NCI-H526 (cell line): Measurements from ENCODE around the gene MAEA.
"Not testable (repeated sequence)": the region's sequence is repeated elsewhere in the genome, so short reads cannot be mapped to it uniquely, and the experiment has no call there.

Experiments used
- DNase-seq, 2 experiments: peaks; one replicate each; lab custom pipeline; 2025; lab: John Stamatoyannopoulos, UW

MAEA gene

DNA sequence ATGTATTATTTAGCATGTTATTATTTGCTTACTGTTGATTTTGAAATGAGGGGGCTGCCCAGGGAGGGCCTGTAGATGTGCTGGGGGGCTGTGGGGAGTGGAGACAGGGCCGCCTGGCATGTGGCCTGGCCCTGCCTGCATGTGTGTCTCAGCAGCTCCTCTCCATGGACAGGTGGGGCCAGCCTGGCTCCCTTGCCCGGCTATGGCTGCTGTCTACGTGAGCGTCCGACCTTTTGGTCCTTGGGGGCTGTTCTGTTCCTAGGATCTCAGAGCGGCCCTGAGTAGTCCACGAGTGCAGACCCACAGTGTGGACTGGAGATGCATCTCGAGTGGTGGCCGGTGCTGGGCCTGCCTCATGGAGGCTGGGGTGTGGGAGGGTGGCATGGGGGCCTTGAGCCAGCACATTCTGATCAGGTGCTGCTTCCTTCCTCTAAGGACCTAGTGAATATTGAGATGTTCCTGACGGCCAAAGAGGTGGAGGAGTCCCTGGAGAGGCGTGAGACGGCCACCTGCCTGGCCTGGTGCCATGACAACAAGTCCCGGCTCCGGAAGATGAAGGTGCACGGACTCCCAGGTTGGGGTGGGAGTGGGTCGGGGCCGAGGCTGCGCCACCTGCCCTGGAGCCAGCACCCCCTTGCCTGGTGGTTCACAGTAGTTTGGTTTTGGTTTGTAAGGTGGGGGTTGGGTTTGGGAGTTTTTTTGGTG lies 32.4 kb downstream of the MAEA start:
- DNase-seq = no peak

DNA sequence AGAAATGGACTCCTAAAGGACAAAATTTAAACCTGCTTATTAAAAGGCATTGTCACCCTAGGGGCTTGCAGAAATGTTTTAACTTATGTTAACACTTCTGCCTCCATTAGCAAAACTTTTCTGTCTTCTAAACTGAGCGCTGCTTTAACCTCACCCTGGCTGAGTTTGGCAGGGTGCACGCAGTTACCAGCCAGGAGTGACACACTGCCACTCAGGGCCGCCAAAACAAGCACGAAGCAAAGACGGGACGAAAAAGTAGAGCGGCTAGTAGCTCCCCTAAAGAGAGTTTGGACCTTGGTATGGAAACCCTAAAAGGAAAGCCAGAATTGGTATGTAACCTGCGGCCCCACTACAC lies 33.6 kb downstream of the MAEA start:
- no peak for DNase-seq

DNA sequence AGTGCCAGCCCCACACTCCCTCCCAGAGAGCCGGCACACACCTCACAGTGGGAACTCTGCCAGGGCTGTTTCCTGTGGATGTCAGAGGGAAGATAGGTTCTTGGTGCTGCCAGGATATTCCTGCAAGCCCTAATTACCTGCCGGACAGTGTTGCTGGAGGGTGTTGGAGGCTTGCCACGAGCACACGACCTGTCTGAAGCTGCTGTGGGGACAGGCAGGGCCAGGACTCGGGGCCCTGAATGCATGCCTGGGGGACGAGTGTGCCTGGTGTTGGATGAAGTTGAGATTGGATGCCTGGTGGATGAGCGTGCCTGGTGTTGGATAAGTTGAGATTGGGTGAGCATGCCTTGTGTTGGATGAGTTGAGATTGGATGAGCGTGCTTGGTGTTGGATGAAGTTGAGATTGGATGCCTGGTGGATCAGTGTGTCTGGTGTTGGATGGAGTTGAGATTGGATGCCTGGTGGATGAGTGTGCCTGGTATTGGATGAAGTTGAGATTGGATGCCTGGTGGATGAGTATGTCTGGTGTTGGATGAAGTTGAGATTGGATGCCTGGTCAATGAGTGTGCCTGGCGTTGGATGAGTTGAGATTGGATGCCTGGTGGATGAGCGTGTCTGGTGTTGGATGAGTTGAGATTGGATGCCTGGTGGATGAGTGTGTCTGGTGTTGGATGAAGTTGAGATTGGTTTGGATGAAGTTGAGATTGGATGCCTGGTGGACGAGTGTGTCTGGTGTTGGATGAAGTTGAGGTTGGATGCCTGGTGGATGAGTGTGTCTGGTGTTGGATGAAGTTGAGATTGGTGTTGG lies 34.1 kb downstream of the MAEA start:
- DNase-seq = no peak

DNA sequence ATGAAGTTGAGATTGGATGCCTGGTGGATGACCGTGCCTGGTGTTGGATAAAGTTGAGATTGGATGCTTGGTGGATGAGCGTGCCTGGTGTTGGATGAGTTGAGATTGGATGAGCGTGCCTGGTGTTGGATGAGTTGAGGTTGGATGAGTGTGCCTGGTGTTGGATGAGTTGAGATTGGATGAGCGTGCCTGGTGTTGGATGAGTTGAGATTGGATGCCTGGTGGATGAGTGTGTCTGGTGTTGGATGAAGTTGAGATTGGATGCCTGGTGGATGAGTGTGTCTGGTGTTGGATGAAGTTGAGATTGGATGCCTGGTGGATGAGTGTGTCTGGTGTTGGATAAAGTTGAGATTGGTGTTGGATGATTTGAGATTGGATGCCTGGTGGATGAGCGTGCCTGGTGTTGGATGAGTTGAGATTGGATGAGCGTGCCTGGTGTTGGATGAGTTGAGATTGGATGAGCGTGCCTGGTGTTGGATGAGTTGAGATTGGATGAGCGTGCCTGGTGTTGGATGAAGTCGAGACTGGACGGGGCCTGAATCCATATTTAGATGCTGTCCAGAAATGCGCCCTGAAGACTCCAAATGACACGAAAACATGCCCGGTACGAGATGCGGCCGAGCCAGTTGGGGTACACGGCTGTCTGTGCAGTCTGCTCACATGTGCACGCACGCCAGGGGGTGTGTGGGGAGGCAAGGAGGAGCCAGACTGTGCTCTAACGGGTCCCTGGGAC lies 34.9 kb downstream of the MAEA start:
- not testable (repeated sequence) for DNase-seq

DNA sequence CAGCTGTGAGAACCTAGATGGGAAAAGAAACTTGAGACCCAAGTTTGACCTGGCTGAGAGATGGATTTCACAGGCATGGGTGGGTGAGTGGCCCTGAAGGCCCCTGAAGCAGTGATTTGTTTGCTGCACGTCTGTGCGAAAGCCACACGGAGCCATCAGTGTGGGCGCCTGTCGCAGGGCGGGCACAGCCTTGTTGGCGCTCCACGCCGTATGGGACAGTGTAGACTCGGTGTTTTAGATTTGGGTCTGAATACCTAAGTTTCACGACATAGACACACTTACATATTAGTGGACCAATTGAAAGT lies 35.4 kb downstream of the MAEA start:
- no peak for DNase-seq

DNA sequence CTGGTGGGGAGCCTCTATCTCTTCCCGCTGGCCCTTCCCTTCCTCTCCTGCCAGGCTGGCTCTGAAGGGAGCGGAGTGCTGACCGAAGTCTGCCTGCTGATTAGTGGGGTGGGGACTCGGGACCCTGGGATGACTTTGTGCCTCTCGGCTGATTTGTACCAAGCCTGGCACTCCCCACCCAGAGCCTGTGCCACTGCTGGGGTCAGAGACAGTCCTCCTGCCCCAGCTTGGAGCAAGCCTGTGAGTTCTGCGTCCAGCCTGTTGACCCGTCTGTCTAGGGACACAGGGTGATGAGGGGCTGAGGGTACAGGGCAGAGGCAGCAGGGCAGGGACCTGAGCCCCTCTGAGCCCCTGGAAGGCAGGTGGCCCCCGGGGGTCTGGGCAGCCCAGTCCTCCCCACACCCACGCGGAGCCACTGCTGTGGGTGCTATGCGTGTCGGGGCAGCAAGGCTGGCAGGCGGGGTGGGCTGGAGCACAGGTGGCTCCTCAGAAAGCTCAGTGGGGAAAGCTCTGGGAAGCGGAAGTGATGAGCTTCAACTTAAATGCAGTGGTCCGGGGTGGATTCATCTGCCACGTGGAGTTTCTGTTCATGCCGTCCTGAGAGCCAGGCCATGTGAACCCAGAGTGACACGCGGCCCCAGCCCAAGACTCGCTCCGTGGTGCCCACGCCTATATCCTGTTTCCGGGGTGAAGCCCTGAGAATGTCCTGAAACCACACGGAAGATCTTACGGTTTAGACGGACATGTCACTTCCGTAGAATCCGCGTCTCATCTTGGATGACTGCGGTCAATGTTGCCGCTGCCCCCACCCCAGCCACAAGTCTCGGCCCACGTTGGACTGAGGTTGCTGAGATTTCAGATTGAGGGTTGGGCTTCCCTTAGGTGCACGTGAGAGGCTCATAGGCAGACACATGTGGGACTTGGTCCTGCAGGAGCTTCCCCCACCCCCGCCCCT lies 36.3 kb downstream of the MAEA start:
- no peak for DNase-seq

DNA sequence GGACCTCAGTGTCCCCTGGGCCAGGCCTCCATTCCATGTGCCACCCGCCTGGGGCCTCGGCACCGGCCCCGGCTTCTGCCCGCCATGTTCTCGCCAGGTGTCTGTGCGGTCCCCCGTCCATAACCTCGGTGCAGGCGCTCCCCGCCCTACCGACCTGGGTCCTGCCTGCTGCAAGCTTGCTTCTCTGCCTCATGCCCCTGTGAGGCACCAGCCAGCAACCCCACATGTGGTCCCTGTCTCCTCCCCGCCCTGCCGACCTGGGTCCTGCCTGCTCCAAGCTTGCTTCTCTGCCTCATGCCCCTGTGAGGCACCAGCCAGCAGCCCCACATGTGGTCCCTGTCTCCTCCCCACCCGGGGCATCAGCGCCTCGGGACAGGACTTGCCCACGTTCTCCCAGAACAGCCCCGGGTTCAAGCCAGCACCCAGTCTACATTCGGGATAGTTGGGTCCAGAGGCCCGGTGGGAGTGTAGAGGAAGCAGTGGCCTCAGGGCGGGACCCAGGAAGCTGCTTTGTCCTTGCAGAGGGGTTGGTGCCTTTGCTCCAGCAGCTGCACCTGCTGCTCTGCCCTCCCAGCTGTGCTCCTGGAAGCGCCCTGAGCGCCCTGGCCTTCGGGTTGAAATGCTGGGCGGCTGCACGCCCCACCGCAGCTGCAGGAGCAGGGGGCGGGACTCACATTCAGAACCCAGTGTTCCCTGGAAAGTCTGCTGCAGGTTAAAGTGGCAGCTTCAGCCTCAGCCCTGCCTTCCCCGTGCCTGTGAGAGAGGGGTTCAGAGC lies 37.2 kb downstream of the MAEA start:
- DNase-seq = no peak

DNA sequence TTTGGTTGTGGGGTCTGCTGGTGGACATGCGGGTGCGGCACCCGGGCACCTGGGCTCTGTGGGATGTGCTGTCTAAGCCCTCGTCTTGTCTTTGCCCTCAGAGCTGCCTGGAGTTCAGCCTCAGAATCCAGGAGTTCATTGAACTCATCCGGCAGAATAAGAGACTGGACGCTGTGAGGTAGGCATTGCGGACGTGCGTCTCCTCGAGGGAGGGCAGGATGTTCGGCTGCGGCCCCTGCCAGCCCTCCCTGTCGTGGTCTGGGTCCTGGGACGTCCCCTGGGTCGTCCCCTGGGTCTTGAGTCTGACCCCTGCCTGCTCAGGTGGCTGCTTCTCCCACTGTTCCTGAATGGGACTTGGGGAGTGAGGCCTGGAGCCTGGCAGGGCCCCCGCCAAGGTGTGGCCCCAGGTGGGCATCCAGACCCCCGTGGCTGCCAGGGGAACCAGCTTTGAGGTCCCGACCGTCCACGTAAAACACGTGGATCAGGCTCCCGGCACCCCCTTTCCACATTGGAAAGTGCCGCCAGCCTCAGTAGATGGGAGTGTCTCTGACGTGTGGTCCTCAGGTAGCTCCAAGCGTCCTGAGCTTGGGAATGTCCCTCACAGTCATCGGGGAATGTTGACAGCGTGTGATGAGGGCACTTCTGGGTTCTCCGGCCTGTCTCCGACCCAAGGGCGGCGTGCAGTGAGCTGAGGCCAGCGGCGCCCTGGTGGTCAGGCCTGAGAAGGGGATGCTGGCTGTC lies 38.0 kb downstream of the MAEA start:
- no peak for DNase-seq

DNA sequence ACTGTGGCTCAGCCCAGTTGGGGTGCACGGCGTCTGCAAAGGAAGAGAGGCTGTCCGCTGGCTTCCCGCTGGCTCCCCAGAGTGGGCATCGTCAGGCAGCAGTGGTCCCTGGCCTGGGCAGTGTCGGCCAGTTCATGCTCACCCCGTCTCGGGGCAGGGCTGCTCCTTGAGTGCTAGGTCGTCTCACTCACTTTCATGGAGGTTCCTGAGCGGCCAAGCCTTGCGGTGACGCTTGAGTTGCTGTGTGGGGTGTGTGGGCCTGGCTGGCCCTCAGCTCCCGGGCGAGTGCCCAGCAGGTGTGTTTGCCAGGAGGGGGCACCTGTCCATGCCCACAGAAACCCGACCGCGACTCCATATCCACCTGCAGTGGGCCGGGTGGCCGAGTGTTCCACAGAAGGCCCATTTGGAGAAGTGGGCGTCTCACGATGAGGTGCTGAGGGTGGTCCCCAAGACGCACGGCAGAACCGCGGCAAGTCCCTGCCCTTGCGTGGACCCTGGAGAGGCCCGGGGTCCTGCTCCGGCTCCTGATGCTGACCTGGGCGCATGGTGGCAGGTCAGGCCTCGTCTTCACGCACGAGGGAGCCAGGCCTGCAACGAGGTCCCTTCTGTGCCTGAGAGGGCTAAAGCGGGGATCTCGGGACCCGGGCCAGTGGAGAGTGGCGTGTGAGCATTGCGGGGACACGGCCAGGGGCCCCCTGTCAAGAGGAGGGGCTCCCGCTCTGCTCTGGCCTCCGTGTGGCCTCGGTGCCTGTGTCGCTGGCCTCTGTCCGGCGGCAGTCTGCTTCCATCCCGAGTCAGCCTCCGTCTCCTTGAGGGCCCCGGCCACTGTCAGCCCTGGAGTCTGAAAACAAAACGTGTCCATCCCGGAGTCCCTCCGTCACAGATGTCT lies 38.8 kb downstream of the MAEA start:
- DNase-seq = no peak

DNA sequence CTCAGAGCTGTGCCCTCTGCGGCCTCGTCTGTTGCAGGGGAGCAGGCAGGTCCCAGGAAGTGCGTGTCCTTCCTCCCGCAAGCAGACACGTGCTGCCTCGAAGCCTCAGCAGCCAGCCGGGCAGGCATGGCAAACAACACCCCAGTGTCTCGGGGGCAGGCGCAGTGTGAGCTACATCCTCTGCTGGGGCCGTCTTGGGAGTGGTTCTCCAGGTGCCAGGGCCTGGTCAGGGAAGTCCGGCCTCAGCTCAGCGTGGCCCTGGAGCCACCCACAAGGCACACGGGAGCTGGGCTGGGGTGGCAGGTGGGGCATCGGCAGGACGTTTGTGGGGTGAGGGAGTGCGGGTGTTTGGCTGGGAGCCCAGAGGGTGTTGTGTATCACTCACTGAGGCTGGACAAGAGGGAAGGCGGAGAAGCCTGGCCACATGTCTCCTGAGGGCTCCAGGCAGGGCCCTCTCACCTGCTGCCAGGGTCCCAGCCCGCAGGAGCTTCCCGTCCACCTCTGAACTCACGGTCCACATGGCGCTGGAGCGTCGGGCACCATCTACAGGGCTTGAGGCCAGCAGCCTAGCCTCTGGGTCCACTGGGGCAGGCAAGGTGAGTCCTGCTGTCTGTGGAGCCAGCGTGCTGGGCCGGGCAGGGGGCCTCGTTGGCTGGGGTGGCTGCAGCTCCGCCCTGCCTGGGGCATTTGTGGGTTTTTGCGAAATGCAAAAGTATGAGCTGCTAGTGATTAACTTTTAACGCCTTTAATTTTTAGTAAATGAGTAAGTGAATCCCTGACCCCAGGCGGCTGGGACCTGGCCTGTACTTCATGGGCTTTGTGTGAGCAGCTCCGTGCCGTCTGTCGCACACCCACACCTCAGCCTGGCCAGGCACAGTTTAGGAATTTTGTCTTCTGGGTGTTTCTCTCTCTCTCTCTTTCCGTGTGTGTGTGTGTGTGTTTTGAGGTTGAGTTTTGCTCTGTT lies 40.0 kb downstream of the MAEA start:
- DNase-seq = no peak

DNA sequence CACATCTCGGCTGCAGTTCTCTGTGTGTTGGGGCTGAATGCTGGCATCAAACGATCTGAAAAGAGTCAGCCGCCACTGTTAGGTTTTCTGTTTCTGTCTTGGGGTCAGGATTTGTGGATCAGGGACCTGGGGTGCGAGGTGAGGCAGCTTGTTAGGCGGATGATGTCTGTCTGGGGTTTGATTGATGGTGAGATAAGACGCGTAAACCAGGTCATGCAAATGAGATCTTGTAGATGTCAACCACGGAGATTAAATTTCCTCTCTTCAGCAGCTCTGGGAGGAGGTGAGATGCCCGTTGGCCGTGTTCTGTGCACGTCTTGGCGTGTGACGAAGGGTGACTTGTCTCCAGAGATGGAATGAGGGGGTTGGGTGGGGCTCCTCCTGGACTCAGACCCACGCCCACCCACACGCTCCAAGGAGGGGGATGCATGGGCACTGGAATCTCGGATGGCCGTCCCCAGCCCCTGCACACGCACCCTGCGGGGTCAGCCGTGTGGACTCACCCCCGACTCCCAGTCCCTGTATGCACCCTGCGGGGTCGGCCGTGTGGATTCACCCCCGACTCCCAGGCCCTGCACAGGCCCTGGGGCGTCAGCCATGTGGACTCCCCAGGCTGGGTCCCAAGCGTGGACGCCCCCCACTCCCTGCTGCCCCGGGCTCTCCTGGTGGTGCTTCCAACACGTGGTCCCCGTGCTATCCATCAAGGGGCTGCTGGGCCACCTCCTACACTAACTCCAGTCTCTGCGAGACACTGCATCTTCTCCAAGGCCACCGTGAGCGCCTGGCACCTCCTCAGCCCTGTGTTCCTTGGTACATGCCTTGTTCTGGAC lies 41.3 kb downstream of the MAEA start:
- peak; percentile 38 to 64 for DNase-seq

DNA sequence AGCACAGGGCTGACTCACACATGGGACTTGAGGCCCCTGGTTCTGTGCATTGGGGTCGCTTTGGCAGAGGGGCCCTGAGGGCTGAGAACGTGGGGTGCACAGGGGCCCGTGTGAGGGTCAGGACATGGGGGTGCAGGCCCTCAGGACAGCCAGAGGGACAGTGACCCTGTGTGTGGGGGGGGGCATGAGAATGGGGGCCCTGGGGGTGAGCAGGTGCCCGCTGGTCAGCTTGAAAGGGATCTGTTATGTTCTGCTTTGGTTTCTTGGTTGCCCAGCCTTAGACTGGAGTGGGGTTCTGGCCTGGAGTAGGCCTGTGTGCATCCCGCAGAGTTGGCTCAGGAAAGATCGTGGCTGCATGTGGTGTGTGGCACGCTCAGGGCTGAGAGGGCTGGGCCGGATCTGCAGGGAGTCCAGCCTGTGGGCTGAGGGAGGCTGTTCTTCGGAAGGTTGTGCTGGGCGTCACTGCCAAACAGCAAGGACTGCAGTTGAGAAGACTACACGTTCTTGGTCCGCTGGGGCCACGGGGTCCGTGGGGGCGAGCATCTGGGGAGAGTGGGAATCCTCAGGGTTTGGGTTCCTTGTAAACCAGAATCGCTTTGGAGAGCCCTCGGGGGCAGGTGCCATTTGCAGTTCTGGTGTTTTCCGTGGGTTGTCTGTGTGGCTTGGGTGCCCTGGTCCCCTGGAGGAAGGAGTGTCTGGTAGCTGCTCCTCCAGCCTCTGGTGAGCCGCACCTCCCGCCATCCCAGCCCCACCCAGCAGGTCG lies 42.1 kb downstream of the MAEA start:
- DNase-seq = no peak

DNA sequence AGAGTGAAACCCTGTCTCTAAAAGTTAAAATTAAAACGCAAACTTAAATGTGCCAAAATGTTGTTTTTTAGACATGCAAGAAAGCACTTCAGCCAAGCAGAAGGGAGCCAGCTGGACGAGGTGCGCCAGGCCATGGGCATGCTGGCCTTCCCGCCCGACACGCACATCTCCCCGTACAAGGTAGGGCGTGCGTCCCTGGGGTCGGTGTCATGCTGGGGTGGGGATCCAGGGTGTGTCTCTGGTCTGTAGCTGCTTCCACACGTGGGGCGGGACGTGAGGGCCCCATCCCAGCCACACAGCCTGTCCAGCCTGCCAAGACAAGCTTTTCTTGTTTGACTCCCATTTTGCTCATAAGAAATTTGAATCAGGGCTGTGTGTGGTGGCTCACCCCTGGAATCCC lies 43.0 kb downstream of the MAEA start:
- no peak for DNase-seq

DNA sequence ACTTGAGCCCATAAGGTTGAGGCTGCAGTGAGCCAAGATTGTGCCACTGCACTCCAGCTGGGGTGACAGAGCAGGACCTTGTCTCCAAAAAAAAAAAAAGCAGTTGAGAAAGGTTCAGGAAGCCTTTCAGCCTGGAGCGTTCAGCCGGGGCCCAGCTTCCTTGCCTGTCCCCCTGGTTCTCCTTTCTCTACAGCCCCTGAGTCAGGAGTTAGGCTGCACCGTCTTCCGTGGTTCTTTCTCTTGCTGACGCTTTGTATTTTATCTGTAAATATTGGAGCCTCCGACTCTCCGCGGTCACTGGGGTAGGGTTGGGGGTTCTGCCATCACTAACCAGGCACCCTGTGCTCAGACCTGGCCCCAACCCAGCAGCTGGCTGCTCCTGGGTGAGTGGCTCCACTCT lies 43.6 kb downstream of the MAEA start:
- no peak for DNase-seq

DNA sequence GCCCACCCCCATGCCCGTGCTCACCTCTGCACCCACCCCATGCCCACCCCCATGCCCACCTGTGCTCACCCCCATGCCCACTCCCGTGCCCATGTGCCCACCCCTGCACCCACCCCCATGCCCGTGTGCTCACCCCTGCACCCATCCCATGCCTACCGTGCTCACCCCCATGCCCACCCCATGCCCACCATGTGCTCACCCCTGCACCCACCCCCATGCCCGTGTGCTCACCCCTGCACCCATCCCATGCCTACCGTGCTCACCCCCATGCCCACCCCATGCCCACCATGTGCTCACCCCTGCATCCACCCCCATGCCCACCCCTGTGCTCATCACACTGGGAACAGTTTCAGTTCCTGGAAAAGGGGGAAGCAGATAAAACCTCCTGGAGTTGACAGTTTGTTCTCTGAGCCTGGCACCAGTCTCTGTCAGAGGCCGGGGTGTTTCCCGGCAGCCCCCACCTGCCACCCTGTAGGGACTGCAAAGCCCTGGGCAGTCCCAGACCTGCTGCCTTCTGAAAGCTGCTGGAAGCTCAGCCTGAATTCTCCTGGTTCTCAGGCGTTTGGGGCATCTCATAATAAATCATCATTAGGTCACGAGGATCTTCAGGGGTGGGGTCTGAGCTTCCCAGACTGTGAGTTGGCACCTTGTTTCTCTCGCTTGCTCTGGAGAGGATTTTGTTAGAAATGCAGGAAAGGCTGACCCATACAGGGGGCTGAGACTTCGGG lies 44.3 kb downstream of the MAEA start:
- DNase-seq = not testable (repeated sequence)

DNA sequence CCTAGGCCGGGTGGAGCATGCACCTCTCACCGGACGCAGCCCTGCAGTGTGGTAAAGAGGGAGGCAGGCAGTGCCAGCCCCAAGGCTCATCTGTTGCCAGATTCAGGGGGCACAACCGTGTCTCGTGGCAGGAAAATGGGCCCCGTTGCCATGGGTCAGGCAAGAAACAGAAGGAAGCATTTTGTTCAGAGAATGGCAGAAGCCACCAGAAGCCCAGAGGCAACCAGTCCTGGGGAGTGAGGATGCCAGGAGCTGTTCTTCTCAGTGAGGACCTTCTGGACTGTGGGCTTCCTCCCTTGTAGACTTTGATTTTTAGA lies 44.8 kb downstream of the MAEA start:
- DNase-seq = no peak
